AG04450 (cell line): Measurements from ENCODE around the gene CDKN1A. TPM values are rescaled to one million over a fixed set of nuclear protein-coding genes. Genes with fewer than 3 reads are reported as not detected.
A peak's percentile ranks its signal among the peaks of the same experiment; 100 is the strongest.

Experiments
- CTCF ChIA-PET: fragments of 300-600, 350-600 bp; formaldehyde crosslinking; extraction: SDS; loops from one replicate; lab custom pipeline; 2022; ENCODE audit warnings: antibody characterized with exemption, inconsistent platforms; lab: Charles Lee
- POLR2A ChIA-PET: fragments of 350-600 bp; formaldehyde crosslinking; extraction: SDS; loops from one replicate; lab custom pipeline; 2021; ENCODE audit warnings: antibody characterized with exemption, inconsistent platforms; lab: Yijun Ruan, JAX
- DNase-seq: peaks from one replicate; pipeline ENCODE4 v3.0.0-alpha.2; 2011; ENCODE audit warnings: low read depth, low spot score
- H3K27ac ChIP-seq: one replicate; pipeline ENCODE4 v1.5.1; 2012; ENCODE audit warnings: low read depth, low read length, control low read depth
- H3K27me3 ChIP-seq: one replicate; pipeline ENCODE4 v1.6.0; 2012; ENCODE audit warnings: low read length; ENCODE audit not compliant: control insufficient read depth, insufficient read depth
- H3K4me3 ChIP-seq: 2 replicates; pipeline ENCODE4 v1.5.1; 2011; ENCODE audit warnings: mild to moderate bottlenecking, low read depth, low read length, control low read depth
- H3K9me3 ChIP-seq: 2 replicates; pipeline ENCODE4 v1.5.1; 2012; ENCODE audit warnings: low read length; ENCODE audit not compliant: control insufficient read depth, insufficient read depth
- CTCF ChIP-seq: IDR thresholded peaks from 2 replicates; pipeline ENCODE4 v1.5.1; 2011; ENCODE audit warnings: low read depth, low read length, control low read depth, inconsistent platforms
- polyA plus RNA-seq: library from polyadenylated mRNA; depleted of rRNA; stranded (reverse); fragments of >200 nt; gene quantifications from 2 replicates; pipeline ENCODE4 v1.2.3, GENCODE V29; 2011

Gene CDKN1A
- polyA plus RNA-seq, 1 experiment, result 722 TPM

GRCh38 chr6:36666826-36667591 is 11.5 kb upstream of the CDKN1A start:
- H3K27ac ChIP-seq, result peak overlapping the region; percentile 97
- no peaks in the 10 kb centered on the region for H3K27me3 ChIP-seq
- H3K9me3 ChIP-seq, result no peaks in the 10 kb centered on the region; the same call in 1 of the 2 replicates
- TF ChIP-seq CTCF, result no peak
- POLR2A ChIA-PET, result interaction anchor here (0.6 to 5.1 kb wide), 9 partner anchors 10 to 113 kb away, joined by 3 to 95 read pairs (median 5); partner anchors contain the start of gene CDKN1A
- CTCF ChIA-PET, result interaction anchor here (0.6 to 1.2 kb wide), 6 partner anchors 11 to 57 kb away, joined by 3 to 7 read pairs (median 5); partner anchors contain the start of gene CDKN1A
- 0 out of 2 replicates have a peak overlapping the region, but pooled peaks have one; percentile 13 for H3K4me3 ChIP-seq
- DNase-seq, result peak; percentile 89

GRCh38 chr6:36668591-36668990 is 9.9 kb upstream of the CDKN1A start:
- ChIA-PET POLR2A (interaction anchor here (0.6 to 5.1 kb wide), 2 partner anchors 9 to 53 kb away, joined by 10 to 95 read pairs; partner anchors contain the start of gene CDKN1A), CTCF (interaction anchor here (0.9 to 1.2 kb wide), 2 partner anchors 12 to 53 kb away, joined by 3 to 5 read pairs; no protein-coding TSS in a partner anchor)
- H3K9me3 ChIP-seq, result no peaks in the 10 kb centered on the region; the same call in 1 of the 2 replicates
- TF ChIP-seq CTCF, result no peak
- no peak overlapping the region for H3K27ac ChIP-seq
- DNase-seq, result no peak
- H3K4me3 ChIP-seq, result no peak overlapping the region
- no peaks in the 10 kb centered on the region for H3K27me3 ChIP-seq

- POLR2A ChIA-PET, result interaction anchor here (0.6 to 5.1 kb wide), 3 partner anchors 8 to 54 kb away, joined by 3 to 95 read pairs (median 10); partner anchors contain the start of gene CDKN1A
These were observed 9.5 kb upstream of the CDKN1A start for GRCh38 chr6:36669002-36669401.

GRCh38 chr6:36670271-36670670 is 8.2 kb upstream of the CDKN1A start:
- CTCF ChIA-PET, result interaction anchor here (2.2 kb wide), 1 partner anchor 11 kb away, joined by 7 read pairs; no protein-coding TSS in a partner anchor
- Histone ChIP-seq H3K4me3 (no peak overlapping the region), H3K27me3 (no peaks in the 10 kb centered on the region), H3K27ac (no peak overlapping the region), H3K9me3 (no peaks in the 10 kb centered on the region; the same call in 1 of the 2 replicates)
- DNase-seq, result no peak
- POLR2A ChIA-PET, result interaction anchor here (5.1 kb wide), 1 partner anchor 7 kb away, joined by 95 read pairs; the partner anchor contains the start of gene CDKN1A
- TF ChIP-seq CTCF, result no peak

More at GRCh38 chr6:36669002-36669401, 9.5 kb upstream of the CDKN1A start:
- no peak for TF ChIP-seq CTCF
- Histone ChIP-seq H3K4me3 (no peak overlapping the region), H3K27me3 (no peaks in the 10 kb centered on the region), H3K27ac (no peak overlapping the region), H3K9me3 (no peaks in the 10 kb centered on the region; the same call in 1 of the 2 replicates)
- CTCF ChIA-PET, result interaction anchor here (1.2 kb wide), 1 partner anchor 54 kb away, joined by 5 read pairs; no protein-coding TSS in a partner anchor
- no peak for DNase-seq
